GM12878 (cell line): Measurements from ENCODE around the gene LEFTY1.

ENCODE experiments used
- ATF3 ChIP-seq: IDR thresholded peaks from 2 replicates; pipeline ENCODE4 v1.6.1; 2011; ENCODE audit warnings: low read depth, mild to moderate bottlenecking, low read length, moderate library complexity, borderline replicate concordance; ENCODE audit errors: extremely low read depth
- EZH2 ChIP-seq: IDR thresholded peaks from 2 replicates; pipeline ENCODE4 v1.6.1; 2012; ENCODE audit warnings: low read depth, mild to moderate bottlenecking, control low read depth, inconsistent platforms, low read length, borderline replicate concordance; ENCODE audit not compliant: control insufficient read depth
- JUND ChIP-seq: IDR thresholded peaks from 2 replicates; pipeline ENCODE4 v1.6.1; 2012; ENCODE audit warnings: low read depth, mild to moderate bottlenecking, low read length, improper control_type of control experiment, moderate library complexity
- KDM1A ChIP-seq: fragments of 200-600 bp; sonication (generic); IDR thresholded peaks from 2 replicates; pipeline ENCODE4 v1.6.1; 2016; ENCODE audit warnings: borderline replicate concordance
- MXI1 ChIP-seq: fragments of 150-350 bp; IDR thresholded peaks from 2 replicates; pipeline ENCODE4 v1.6.1; 2011; ENCODE audit warnings: low read depth, mild to moderate bottlenecking, inconsistent platforms, low read length, improper control_type of control experiment
- TF ChIP-seq, protein P1 (sequence below), 3 experiments: IDR thresholded peaks in 2 of 3; conservative IDR thresholded peaks in 1 of 3; 2 replicates each; pipeline ENCODE4 v1.5.1; 2011; ENCODE audit warnings: low read depth in 3 of 3, low read length in 3 of 3, mild to moderate bottlenecking in 3 of 3, control low read depth in 2 of 3, moderate library complexity in 2 of 3, inconsistent platforms in 1 of 3, mixed read lengths in 1 of 3; ENCODE audit not compliant: control insufficient read depth in 2 of 3, insufficient read depth in 1 of 3; ENCODE audit errors: extremely low read depth in 1 of 3

GRCh38 chr1:225860876-225861441, 28.0 kb downstream of the LEFTY1 start:
- no peak for TF ChIP-seq KDM1A
- TF ChIP-seq EZH2: no peak
- TF ChIP-seq MXI1: no peak
- TF ChIP-seq, protein P1, sequence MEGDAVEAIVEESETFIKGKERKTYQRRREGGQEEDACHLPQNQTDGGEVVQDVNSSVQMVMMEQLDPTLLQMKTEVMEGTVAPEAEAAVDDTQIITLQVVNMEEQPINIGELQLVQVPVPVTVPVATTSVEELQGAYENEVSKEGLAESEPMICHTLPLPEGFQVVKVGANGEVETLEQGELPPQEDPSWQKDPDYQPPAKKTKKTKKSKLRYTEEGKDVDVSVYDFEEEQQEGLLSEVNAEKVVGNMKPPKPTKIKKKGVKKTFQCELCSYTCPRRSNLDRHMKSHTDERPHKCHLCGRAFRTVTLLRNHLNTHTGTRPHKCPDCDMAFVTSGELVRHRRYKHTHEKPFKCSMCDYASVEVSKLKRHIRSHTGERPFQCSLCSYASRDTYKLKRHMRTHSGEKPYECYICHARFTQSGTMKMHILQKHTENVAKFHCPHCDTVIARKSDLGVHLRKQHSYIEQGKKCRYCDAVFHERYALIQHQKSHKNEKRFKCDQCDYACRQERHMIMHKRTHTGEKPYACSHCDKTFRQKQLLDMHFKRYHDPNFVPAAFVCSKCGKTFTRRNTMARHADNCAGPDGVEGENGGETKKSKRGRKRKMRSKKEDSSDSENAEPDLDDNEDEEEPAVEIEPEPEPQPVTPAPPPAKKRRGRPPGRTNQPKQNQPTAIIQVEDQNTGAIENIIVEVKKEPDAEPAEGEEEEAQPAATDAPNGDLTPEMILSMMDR (IDR thresholded peaks at IDR 0.05 in 2 of 3, conservative IDR thresholded peaks at IDR 0.05 in 1 of 3; ENCODE audit: control insufficient read depth in 2 of 3, extremely low read depth in 1 of 3, insufficient read depth in 1 of 3, low read depth in 3 of 3, low read length in 3 of 3): no peak
- no peak for TF ChIP-seq JUND
- TF ChIP-seq ATF3: no peak
